K562 (cell line): ENCODE data around the gene NFS1. TPM values are rescaled to one million over a fixed set of nuclear protein-coding genes. Genes with fewer than 3 reads are reported as not detected.

Experiments used
- ATAC-seq: fragments of 200-7000 bp; cut with Tn5 transposase; 3 replicates; pipeline ENCODE4 v1.9.1; 2020; ENCODE audit warnings: moderate library complexity
- BruUV-seq: library from RNA; stranded (reverse); fragments of 400-500 nt; replicated peaks from 2 replicates; lab custom pipeline; 2021; lab: Mats Ljungman, UMichigan
- CTCF ChIA-PET: fragments of 300-600 bp; formaldehyde crosslinking; extraction: SDS; loops from one replicate; lab custom pipeline; 2021; ENCODE audit warnings: low intra/inter-chr PET ratio; lab: Yijun Ruan, JAX
- POLR2A ChIA-PET: fragments of 300-600, 350-650 bp; sonication (Branson Sonifier 250); formaldehyde crosslinking; extraction: SDS; loops from one replicate; lab custom pipeline; 2021; ENCODE audit warnings: antibody characterized with exemption, inconsistent platforms; lab: Yijun Ruan, JAX
- DNase-seq, 4 experiments: peaks; one replicate each; pipeline versions ENCODE4 v3.0.0 to v3.0.0-alpha.2; 2011 to 2018; ENCODE audit warnings: low spot score in 3 of 4, mixed read lengths in 3 of 4; ENCODE audit errors: extremely low read depth in 1 of 4
- FAIRE-seq: peaks from 2 replicates; lab custom pipeline; 2011; peaks lifted over from hg19 to GRCh38; lab: Jason Lieb, UNC
- H2AFZ ChIP-seq: 2 replicates; pipeline ENCODE4 v1.6.0; 2011; ENCODE audit warnings: low read depth, low read length, control low read depth, inconsistent platforms
- H3K27ac ChIP-seq: fragments of 200-600 bp; 3 replicates; pipeline ENCODE4 v1.8.0; 2011; ENCODE audit warnings: low read depth, mild to moderate bottlenecking, control low read depth, inconsistent platforms, low read length, moderate library complexity, mixed read lengths; ENCODE audit errors: extremely low read depth
- H3K27me3 ChIP-seq, 2 experiments: fragments of 300-600 bp in 1 of 2; 2 replicates in 1 of 2; 3 replicates in 1 of 2; pipeline versions ENCODE4 v1.6.0 to v1.8.0; 2011; ENCODE audit warnings: inconsistent platforms in 2 of 2, low read length in 2 of 2, mild to moderate bottlenecking in 1 of 2, mixed read lengths in 1 of 2, moderate library complexity in 1 of 2; ENCODE audit not compliant: control insufficient read depth in 2 of 2, insufficient read depth in 2 of 2
- H3K36me3 ChIP-seq: fragments of 300-600 bp; 3 replicates; pipeline ENCODE4 v1.8.0; 2011; ENCODE audit warnings: mild to moderate bottlenecking, low read length, inconsistent platforms; ENCODE audit not compliant: control insufficient read depth, insufficient read depth
- H3K4me1 ChIP-seq, 2 experiments: fragments of 200-600 bp in 1 of 2; replicated peaks in 1 of 2; 2 replicates in 1 of 2; 3 replicates in 1 of 2; pipeline versions ENCODE4 v1.5.1 to v1.8.0; 2011; ENCODE audit warnings: inconsistent platforms in 2 of 2, low read length in 2 of 2, mild to moderate bottlenecking in 1 of 2, mixed read lengths in 1 of 2, moderate library complexity in 1 of 2; ENCODE audit not compliant: control insufficient read depth in 2 of 2, insufficient read depth in 2 of 2
- H3K4me2 ChIP-seq: 2 replicates; pipeline ENCODE4 v1.6.1; 2011; ENCODE audit warnings: low read length, control low read depth, inconsistent platforms, mixed read lengths; ENCODE audit not compliant: insufficient read depth
- H3K4me3 ChIP-seq: fragments of 200-600 bp; sonication (generic), shearing (Covaris generic); 2 replicates; pipeline ENCODE4 v1.5.1; 2016; ENCODE audit warnings: control low read depth, inconsistent platforms
- H3K79me2 ChIP-seq: fragments of 200-600 bp; 3 replicates; pipeline ENCODE4 v1.8.0; 2011; ENCODE audit warnings: low read length, inconsistent platforms; ENCODE audit not compliant: control insufficient read depth, insufficient read depth
- H3K9ac ChIP-seq, 2 experiments: 2 replicates each; pipeline versions ENCODE4 v1.6.0 to v1.6.1; 2011; ENCODE audit warnings: low read depth in 2 of 2, low read length in 2 of 2, control low read depth in 1 of 2, inconsistent platforms in 1 of 2, mild to moderate bottlenecking in 1 of 2, mixed read lengths in 1 of 2; ENCODE audit not compliant: insufficient read depth in 1 of 2
- H3K9me1 ChIP-seq: one replicate; pipeline ENCODE4 v1.6.0; 2011; ENCODE audit warnings: inconsistent platforms, mild to moderate bottlenecking, low read length, moderate library complexity; ENCODE audit not compliant: control insufficient read depth, insufficient read depth
- H3K9me3 ChIP-seq: replicated peaks from 2 replicates; pipeline ENCODE4 v1.5.1; 2011; ENCODE audit warnings: low read depth, low read length, inconsistent platforms; ENCODE audit not compliant: control insufficient read depth, insufficient read depth
- H4K20me1 ChIP-seq: replicated peaks from 2 replicates; pipeline ENCODE4 v1.6.1; 2011; ENCODE audit warnings: low read length, inconsistent platforms, mixed read lengths; ENCODE audit not compliant: control insufficient read depth, insufficient read depth
- CREB3 ChIP-seq: fragments of 450-650 bp; conservative IDR thresholded peaks from 2 replicates; pipeline ENCODE4 v1.6.1; 2016; ENCODE audit warnings: missing genetic modification characterization, low read depth, mild to moderate bottlenecking, missing compliant biosample characterization, moderate library complexity
- GABPA ChIP-seq: fragments of 200-800 bp; sonication (Bioruptor generic); conservative IDR thresholded peaks from 2 replicates; pipeline ENCODE4 v1.6.1; 2016; ENCODE audit warnings: low read depth, missing genetic modification characterization, missing compliant biosample characterization
- MTA3 ChIP-seq: fragments of 450-650 bp; formaldehyde crosslinking; IDR thresholded peaks from 2 replicates; pipeline ENCODE4 v1.6.1; 2017; ENCODE audit warnings: mild to moderate bottlenecking, borderline replicate concordance
- PHB2 ChIP-seq: fragments of 450-650 bp; IDR thresholded peaks from 2 replicates; pipeline ENCODE4 v1.6.1; 2017; ENCODE audit warnings: low read depth
- POLR2H ChIP-seq: IDR thresholded peaks from 2 replicates; pipeline ENCODE4 v1.6.1; 2016; ENCODE audit warnings: missing genetic modification characterization, low read depth, mild to moderate bottlenecking, control low read depth, missing compliant biosample characterization, moderate library complexity
- RCOR1 ChIP-seq, 2 experiments: IDR thresholded peaks; 2 replicates each; pipeline ENCODE4 v1.6.1; 2012; ENCODE audit warnings: low read depth in 2 of 2, low read length in 2 of 2, borderline replicate concordance in 1 of 2, improper control_type of control experiment in 1 of 2
- TAL1 ChIP-seq: fragments of 450-650 bp; IDR thresholded peaks from 2 replicates; pipeline ENCODE4 v1.6.1; 2016; ENCODE audit warnings: mild to moderate bottlenecking
- ZBTB11 ChIP-seq, 3 experiments: fragments of 200-800 bp in 1 of 3; fragments of 250-450 bp in 1 of 3; fragments of 450-650 bp in 1 of 3; sonication (Bioruptor Pico) in 1 of 3; sonication (Bioruptor generic) in 1 of 3; formaldehyde crosslinking in 1 of 3; IDR thresholded peaks; 2 replicates each; pipeline versions ENCODE4 v1.6.1 to v1.8.0; 2016 to 2022; ENCODE audit warnings: mild to moderate bottlenecking in 2 of 3, missing genetic modification characterization in 2 of 3, missing compliant biosample characterization in 1 of 3, moderate library complexity in 1 of 3
- ZBTB9 ChIP-seq: fragments of 450-650 bp; formaldehyde crosslinking; IDR thresholded peaks from 2 replicates; pipeline ENCODE4 v1.4.0; 2020; ENCODE audit warnings: mild to moderate bottlenecking, moderate library complexity
- ZNF24 ChIP-seq: fragments of 450-650 bp; IDR thresholded peaks from 2 replicates; pipeline ENCODE4 v1.6.1; 2016
- ZNF384 ChIP-seq: IDR thresholded peaks from 2 replicates; pipeline ENCODE4 v1.6.1; 2012; ENCODE audit warnings: low read depth, low read length, improper control_type of control experiment
- ZNF668 ChIP-seq: fragments of 250-450 bp; sonication (Bioruptor Pico); IDR thresholded peaks from 2 replicates; pipeline ENCODE4 v1.8.0; 2022; ENCODE audit warnings: mild to moderate bottlenecking, inconsistent platforms
- WGBS: fragments of 100-300 bp; shearing (Covaris generic); methylation state at CpG from one replicate; pipeline ENCODE4 v1.1.6; 2016; ENCODE audit warnings: low coverage, mixed read lengths; ENCODE audit not compliant: insufficient coverage; ENCODE audit errors: missing lambda C conversion rate; 5-methylcytosine and 5-hydroxymethylcytosine counted together
- in situ Hi-C: fragments of 300-500 bp; cut with MboI; formaldehyde crosslinking; loops from 4 replicates; pipeline ENCODE4 v1.15.0; 2018; ENCODE audit warnings: inconsistent platforms, mixed read lengths
- intact Hi-C: fragments of 100-400 bp; cut with micrococcal nuclease; formaldehyde crosslinking; loops from 2 replicates; pipeline ENCODE4 v1.14.2; 2022
- polyA plus RNA-seq, 8 experiments: library from polyadenylated mRNA; depleted of rRNA in 4 of 8; stranded (reverse) in 5 of 8; unstranded in 3 of 8; fragments of >200 nt; fragmentation: Nextera tagmentation in 2 of 8; fragmentation: Illumina TruSeq in 1 of 8; extraction: Ambion mirVana in 2 of 8; extraction: Trizol in 1 of 8; gene quantifications; 2 replicates each; pipeline versions ENCODE4 v1.2.1 to v1.2.3, GENCODE V29; 2011 to 2014; ENCODE audit warnings: inconsistent platforms in 1 of 8, missing spikeins in 1 of 8
- total RNA-seq, 7 experiments: library from RNA; depleted of rRNA in 6 of 7; stranded (reverse); fragments of >200 nt in 6 of 7; fragmentation: Illumina TruSeq in 2 of 7; extraction: Trizol in 2 of 7; gene quantifications; 2 replicates each; pipeline versions ENCODE4 v1.2.1 to v1.2.3, GENCODE V29; 2011 to 2021; ENCODE audit warnings: low replicate concordance in 1 of 7
- TF ChIP-seq, protein P1 (sequence below), 2 experiments: fragments of 450-650 bp in 1 of 2; sonication (generic) in 1 of 2; formaldehyde crosslinking; conservative IDR thresholded peaks; 2 replicates each; pipeline versions ENCODE4 v1.4.0 to v1.8.1; 2020 to 2022; ENCODE audit warnings: mild to moderate bottlenecking in 1 of 2, missing genetic modification reagents in 1 of 2

The NFS1 gene
- total and polyA plus RNA-seq, 9 of the 15 experiments (the other 6 are each of a cell fraction or from before 2014, with no cell fraction given): 11.5 to 84.8 (median 47.1) TPM

DNA sequence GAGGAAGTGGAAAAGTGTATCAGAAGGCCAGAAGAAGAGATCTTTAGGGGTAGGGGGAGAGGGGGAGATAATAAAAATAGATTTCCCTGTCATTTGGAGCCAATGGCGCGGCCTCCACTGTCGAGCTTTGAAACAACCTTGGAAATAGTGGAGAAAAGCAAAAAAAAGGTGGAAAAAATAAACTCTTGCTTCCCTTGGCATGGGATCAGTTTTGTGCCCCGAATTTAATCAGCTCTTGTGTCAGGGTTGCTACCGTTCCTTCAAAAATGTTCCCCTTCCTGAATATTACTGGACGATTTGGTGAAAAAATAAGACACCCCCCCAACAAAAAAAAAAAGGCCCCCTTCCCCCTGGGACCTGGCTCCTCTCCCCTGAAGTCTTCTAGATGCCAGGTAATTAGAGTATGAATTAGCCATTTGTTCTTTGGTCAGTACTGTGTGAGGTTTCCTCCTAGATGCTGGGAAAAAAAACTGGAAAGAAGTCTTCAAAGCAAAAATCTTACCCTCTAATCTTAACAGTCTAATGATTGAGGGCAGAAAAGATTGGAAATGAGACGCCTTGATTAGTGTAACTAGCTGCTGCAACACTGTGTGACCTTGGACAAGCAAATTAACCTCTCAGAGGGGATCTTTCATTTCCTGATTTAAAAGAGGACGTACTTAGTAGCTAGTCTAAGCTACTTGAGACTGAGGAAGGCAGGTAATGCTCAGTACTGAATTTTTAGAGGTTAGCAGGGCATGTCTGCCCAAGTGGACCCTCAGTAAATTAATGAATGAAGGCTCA lies 43.8 kb upstream of the NFS1 start:
- BruUV-seq: TSS peak; percentile 97
- CTCF ChIA-PET: no interaction called here
- peak; percentile 65 for TF ChIP-seq ZBTB9 (CRISPR knock-in tag)
- 0 out of 2 replicates have a peak, but pooled peaks have one; percentile 31 for TF ChIP-seq ZNF384
- TF ChIP-seq, protein P1, sequence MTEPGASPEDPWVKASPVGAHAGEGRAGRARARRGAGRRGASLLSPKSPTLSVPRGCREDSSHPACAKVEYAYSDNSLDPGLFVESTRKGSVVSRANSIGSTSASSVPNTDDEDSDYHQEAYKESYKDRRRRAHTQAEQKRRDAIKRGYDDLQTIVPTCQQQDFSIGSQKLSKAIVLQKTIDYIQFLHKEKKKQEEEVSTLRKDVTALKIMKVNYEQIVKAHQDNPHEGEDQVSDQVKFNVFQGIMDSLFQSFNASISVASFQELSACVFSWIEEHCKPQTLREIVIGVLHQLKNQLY (CRISPR knock-in tag; conservative IDR thresholded peaks at IDR 0.05): no peak
- 0 out of 2 replicates have a peak, but pooled peaks have one; percentile 23 for TF ChIP-seq CREB3
- TF ChIP-seq ZNF24: no peak
- TF ChIP-seq RCOR1 (IDR thresholded peaks at IDR 0.05; ENCODE audit: borderline replicate concordance in 1 of 2, low read depth in 2 of 2, low read length in 2 of 2): peak in 1 of 2 experiments; percentile 66; a peak in 1 of 4 replicates
- TF ChIP-seq MTA3: 0 out of 2 replicates have a peak, but pooled peaks have one; percentile 19
- TF ChIP-seq GABPA (tag): no peak; the same call in 1 of the 2 replicates
- TF ChIP-seq POLR2H (tag): peak; percentile 89; the same call in 1 of the 2 replicates
- 0 out of 2 replicates have a peak, but pooled peaks have one; percentile 6 for TF ChIP-seq ZNF668 (CRISPR knock-in tag)
- TF ChIP-seq TAL1: peak; percentile 8; the same call in 1 of the 2 replicates
- TF ChIP-seq PHB2: 0 out of 2 replicates have a peak, but pooled peaks have one; percentile 44
- no peak for TF ChIP-seq ZBTB11 (CRISPR knock-in tag; IDR thresholded peaks at IDR 0.05)

More for the DNA sequence above, 43.8 kb upstream of the NFS1 start:
- H3K79me2 ChIP-seq: peaks cover 59% of the 10 kb centered on the region
- H2AFZ ChIP-seq: peak overlapping the region; percentile 95
- H3K27ac ChIP-seq: peak overlapping the region; percentile 99
- WGBS: 0% methylated on average over 8 of the region's 8 CpGs
- no peaks in the 10 kb centered on the region for H3K9me3 ChIP-seq
- ATAC-seq (peak; percentile 32), FAIRE-seq (peak; percentile 70), DNase-seq (peak in 3 of 4 experiments; percentile 19 to 51 (median 29))
- POLR2A ChIA-PET: interaction anchor here (0.5 to 7.0 kb wide), 55 partner anchors 8 to 854 kb away, joined by 3 to 99 read pairs (median 4); partner anchors contain the start of genes NFS1, PHF20, ROMO1 and SCAND1
- H4K20me1 ChIP-seq: peaks cover 26% of the 10 kb centered on the region
- peak overlapping the region; percentile 91 for H3K4me2 ChIP-seq
- intact Hi-C loops: loop anchor here (2.0 to 5.0 kb wide), 2 partner anchors 30 to 159 kb away; partner anchors contain the start of gene PHF20
- peak overlapping the region; percentile 81 to 99 for H3K9ac ChIP-seq
- in situ Hi-C loops: no loop called here
- H3K27me3 ChIP-seq: no peaks in the 10 kb centered on the region
- H3K9me1 ChIP-seq: no peaks in the 10 kb centered on the region
- peaks cover 32% of the 10 kb centered on the region for H3K36me3 ChIP-seq
- H3K4me1 ChIP-seq: peaks cover 4 to 23% of the 10 kb centered on the region in 2 experiments; a peak in 3 of 5 replicates
- peak overlapping the region; percentile 59 for H3K4me3 ChIP-seq
